HL-60 (cell line): ENCODE data around the gene SLC39A2.

ENCODE experiments used
- POLR2AphosphoS5 ChIP-seq: IDR thresholded peaks from 2 replicates; pipeline ENCODE4 v1.6.1; 2012; ENCODE audit warnings: low read depth
- TF ChIP-seq, protein P1 (sequence below): IDR thresholded peaks from one replicate; pipeline ENCODE4 v1.5.1; 2011; ENCODE audit warnings: low read length, control low read depth, inconsistent platforms; ENCODE audit not compliant: insufficient read depth

DNA sequence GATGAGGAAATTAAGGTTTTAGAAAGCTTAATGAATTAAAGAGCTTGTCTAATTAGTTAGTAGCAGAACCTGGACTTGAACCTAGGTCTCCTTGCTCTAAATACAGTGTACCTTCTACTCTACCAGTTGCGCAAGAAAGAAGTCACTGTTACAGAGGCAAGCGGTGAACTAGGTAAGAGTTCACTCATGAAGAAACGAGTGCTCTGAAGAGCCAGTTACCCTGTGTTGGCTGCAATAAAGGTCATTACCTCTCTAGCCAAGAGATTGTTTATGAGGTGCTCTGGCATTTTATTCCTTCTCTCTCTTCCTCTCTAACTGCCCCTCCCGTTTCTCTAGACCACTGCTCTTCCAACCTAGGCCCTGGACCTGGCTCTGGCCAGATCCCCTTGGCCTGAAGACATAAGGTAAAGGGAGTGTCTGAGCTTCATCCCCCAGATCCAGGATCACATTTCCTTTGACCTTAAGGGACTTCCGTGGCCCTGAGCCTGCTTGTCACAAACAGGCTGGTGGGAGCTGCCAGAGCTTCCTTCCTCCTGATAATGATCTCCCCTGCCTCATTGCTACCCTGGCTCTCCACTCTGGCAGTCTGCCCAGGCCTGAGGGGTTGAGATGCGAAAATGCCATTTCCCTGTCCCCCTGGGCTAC is 45.0 kb downstream of the SLC39A2 start:
- TF ChIP-seq POLR2AphosphoS5 = no peak
- TF ChIP-seq, protein P1, sequence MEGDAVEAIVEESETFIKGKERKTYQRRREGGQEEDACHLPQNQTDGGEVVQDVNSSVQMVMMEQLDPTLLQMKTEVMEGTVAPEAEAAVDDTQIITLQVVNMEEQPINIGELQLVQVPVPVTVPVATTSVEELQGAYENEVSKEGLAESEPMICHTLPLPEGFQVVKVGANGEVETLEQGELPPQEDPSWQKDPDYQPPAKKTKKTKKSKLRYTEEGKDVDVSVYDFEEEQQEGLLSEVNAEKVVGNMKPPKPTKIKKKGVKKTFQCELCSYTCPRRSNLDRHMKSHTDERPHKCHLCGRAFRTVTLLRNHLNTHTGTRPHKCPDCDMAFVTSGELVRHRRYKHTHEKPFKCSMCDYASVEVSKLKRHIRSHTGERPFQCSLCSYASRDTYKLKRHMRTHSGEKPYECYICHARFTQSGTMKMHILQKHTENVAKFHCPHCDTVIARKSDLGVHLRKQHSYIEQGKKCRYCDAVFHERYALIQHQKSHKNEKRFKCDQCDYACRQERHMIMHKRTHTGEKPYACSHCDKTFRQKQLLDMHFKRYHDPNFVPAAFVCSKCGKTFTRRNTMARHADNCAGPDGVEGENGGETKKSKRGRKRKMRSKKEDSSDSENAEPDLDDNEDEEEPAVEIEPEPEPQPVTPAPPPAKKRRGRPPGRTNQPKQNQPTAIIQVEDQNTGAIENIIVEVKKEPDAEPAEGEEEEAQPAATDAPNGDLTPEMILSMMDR = no peak
